NCI-H1105 treated with DMSO at 0.1 percent for 48 hours (cell line): ENCODE results near the gene RAPSN.

ENCODE experiments used
- DNase-seq: peaks from one replicate; lab custom pipeline; 2025; lab: John Stamatoyannopoulos, UW

Gene RAPSN

DNA sequence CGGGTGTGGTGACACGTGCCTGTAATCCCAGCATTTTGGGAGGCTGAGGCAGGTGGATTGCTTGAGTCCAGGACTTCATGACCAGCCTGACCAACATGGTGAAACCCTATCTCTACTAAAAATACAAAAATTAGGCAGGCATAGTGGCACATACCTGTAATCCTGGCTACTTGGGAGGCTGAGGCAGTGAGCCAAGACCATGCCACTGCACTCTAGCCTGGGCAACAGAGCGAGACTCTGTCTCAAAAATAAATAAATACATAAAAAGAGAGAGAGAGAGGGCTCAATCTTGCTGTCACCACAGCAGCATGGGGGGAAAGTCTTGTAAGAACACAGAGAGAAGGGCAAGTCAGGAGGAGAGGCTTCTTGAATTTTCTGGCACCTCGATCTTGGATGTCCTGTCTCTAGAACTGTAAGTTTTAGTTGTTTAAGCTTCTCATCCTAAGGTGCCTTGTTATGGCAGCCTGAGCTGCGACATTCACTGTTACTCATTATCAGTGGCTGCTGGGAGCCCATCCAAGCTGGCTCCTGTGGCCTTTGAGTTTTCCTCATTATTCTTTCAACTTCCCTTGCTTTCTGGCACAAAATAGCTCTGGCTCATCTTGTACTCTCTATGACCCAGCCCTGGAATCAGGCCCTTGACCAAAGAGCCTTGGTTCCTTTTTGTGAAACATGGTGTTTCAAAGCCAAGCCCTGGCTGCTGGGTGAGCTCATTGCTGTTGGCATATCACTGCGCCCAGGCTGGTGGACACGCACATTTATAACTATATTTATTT, 14.7 kb downstream of the RAPSN start:
- no peak for DNase-seq

DNA sequence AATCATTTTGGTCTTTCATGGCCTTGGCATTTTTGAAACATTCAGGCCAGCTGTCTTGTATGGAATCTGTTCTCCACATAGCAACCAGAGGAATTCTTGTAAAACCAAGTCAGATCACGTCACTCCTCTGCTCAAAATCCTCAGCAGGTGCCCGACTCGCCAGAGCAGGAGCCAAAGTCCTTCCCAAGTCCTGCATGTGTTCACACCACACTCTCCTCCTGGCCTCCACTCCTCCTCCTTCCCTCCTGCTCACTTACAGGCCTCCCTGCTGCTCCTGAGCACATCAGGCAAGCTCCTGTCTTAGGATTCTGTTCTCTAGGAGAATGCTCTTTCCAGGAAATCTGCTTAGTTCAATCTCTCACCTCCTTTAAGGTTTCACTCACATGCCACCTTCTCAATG, 15.8 kb downstream of the RAPSN start:
- no peak for DNase-seq

DNA sequence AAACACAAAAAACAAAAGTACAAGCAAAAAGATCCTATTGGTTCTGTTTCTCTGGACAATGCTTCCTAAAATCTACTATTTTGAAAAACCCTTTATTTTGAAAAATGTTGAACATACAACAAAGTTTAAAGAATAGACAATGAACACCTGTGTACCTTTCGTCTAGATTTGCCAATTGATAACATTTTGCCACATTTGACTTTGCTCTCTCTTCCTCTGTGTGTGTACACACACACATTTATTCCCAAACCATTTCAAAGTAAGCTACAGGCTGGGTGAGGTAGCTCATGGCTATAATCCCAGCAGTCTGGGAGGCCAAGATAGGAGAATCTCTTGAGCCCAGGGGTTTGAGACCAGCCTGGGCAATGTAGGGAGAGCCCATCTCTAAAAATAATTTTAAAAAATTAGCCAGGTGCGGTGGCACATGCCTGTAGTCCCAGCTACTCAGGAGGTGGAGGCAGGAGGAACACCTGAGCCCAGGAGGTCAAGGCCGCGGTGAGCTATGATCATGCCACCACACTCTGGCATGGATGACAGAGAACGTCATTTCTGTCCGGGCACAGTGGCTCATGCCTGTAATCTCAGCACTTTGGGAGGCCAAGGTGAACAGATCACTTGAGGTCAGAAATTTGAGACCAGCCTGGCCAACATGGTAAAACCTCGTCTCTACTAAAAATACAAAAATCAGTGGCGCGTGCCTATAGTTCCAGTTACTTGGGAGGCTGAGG, 17.4 kb downstream of the RAPSN start:
- DNase-seq = no peak

DNA sequence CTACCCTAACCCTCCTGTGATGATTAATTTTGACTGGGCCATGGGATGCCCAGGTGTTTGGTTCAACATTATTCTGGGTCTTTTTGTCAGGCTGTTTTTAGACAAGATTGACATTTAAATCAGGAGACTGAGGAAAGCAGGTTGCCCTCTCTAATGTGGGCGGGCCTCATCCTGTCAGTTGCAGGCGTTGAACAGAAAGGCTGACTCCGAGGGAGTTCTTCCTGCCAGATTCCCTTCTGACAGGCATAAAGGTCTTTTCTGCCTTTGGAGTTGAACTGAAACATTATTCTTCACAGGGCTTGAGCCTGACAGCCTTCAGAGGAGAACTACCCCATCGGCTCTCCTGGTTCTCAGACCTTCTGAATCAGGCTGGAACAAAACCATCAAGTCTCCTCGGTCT, 18.4 kb downstream of the RAPSN start:
- no peak for DNase-seq

DNA sequence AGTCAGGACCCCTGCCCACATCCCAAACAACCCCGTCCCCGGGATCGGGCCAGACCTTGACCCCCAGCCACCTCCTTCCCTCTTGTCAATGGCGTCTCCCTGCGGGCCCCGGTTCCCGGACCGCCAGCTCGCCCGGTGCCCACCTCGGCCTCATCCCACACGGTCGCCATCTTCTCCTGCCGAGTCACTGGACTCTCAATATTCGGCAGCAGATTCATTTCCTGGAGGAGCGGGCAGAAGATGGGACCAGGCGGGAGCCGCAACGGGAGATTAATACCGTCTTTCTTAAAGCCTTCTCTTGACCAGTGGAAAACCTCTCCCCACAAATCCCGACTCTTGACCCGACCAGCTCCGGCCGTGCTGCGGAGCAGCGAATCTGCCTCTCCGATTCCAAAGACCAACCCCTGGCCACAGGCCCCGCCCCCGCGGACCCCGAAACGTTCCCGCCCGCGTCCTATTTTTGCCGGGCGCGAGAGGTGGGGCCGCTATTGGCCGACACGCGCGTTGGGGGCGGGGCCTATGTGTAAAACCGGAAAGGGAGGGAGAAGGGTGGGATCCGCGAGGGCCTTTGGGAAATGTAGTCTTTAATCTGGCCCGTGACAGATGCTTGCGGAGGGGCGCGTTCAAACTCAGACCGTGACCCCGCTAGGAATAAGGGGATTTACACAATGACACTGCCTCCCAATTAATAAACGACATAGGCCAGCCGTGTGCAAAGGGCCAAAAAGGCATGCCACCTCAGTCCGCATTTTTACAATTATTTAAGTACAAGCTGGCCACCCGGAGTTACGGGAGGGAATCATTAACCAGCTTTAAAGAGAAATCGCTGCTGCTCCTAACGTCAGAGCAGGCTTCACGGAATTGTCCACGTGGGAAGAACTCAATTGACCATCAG, 22.6 kb downstream of the RAPSN start, which contains the start of gene PSMC3:
PSMC3 (minus strand) TSS at position 378 of the 895 bp plus-strand sequence; CDS start at position 218, 160 bp downstream.
- DNase-seq = peak; percentile 96

DNA sequence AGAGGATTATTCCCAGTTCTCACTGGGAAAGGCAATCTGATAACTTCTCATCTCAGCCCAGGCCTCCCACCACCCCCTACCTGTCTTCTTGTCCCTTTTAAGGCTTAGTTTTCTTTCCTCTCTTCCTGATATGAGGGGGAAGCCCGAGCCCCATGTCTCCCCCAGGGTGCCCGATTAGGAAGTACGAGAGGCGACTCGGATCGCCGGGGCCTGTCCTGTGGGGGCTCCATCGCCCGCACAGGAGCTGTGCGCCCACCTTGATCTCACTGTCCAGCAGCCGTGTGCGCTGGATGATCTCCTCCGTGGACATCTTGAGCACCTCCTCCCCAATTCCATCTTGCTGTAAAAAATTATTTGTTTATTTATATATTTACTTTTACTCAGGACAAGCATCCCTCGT, 23.3 kb downstream of the RAPSN start:
- DNase-seq = no peak

DNA sequence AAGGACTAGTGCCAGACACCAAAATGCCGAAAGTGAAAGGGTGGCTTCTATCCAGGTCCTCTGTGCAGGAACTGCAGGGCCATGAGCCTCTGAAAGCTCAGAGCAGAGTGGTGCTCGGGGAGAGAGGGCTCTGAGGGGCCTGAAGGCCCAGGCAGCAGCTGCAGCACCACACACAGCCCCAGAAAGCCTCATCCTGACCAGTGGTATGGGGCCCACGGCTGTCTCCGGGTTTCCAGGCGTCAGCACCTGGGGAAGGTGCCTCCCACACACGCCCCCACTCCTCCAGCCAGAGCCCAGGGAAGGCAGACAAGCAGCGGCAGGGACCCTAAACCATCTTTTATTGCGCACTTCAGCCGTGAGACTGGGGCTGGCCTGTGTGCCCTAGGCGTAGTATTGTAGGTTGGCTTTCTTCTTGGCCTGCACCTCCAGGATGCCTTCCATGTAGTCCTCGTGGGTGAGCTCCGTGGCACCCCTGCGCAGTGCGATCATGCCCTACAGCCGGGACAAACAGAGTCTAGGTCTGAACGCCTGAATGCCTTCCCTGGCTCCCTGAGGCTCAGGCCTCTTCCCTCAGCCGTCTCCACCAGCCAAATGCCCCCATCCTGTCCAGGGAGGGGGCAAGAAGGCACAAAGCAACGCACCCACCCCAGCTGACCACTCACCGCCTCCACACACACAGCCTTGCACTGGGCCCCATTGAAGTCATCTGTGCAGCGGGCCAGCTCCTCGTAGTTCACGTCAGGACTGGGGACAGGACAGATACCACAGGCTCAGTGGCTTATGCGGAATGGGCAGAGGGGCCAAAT, 30.3 kb downstream of the RAPSN start:
- no peak for DNase-seq

DNA sequence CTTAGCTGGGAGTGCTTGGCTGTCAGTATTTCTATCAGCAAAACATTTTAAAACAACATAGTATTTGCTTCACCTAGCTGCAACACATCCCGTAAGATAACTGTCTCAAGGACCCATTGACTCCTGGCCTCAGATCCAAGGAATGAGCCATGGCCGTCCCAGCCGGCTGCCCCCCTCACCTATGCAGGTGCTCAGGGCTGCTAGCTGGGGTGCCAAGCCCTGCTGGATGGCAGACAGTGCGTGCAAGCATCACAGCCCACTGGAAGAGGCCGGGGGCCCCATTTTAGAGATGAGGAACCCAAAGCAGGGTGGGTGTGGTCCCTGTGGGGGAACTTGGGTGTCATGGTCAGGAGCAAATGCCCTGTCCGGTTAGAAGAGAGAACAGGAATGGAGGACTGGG, 31.2 kb downstream of the RAPSN start:
- DNase-seq = no peak

DNA sequence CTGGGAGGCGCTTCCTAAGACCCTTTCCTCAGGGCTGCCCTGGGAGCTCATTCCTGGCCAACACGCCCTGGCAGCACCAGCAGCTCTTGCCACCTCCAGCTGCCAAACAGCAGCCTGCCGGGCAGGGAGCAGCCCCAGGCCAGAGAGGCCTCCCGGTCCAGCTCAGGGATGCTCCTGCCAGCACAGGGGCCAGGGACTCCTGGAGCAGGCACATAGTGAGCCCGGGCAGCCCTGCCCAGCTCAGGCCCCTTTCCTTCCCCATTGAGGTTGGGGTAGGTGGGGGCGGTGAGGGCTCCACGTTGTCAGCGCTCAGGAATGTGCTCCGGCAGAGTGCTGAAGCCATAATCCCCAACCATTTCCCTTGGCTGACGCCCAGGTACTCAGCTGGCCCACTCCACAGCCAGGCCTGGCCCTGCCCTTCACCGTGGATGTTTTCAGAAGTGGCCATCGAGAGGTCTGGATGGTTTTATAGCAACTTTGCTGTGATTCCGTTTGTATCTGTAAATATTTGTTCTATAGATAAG, 32.9 kb downstream of the RAPSN start:
- peak; percentile 52 for DNase-seq

DNA sequence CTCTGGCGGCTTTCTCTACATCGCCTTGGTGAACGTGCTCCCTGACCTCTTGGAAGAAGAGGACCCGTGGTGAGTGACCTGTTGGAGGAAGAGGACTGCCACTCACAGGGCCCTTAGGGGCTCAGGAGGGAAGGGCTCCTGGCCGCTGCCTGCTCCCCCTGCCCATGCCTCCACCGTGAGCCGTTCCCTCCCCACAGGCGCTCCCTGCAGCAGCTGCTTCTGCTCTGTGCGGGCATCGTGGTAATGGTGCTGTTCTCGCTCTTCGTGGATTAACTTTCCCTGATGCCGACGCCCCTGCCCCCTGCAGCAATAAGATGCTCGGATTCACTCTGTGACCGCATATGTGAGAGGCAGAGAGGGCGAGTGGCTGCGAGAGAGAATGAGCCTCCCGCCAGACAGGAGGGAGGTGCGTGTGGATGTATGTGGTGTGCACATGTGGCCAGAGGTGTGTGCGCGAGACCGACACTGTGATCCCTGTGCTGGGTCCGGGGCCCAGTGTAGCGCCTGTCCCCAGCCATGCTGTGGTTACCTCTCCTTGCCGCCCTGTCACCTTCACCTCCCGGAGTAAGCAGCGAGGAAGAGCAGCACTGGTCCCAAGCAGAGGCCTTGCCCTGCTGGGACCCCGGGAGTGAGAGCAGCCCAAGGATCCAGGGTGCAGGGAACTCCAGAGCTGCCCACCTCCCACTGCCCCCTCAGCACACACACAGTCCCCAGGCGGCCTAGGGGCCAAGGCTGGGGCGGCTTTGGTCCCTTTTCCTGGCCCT, 33.7 kb downstream of the RAPSN start:
- DNase-seq = no peak

DNA sequence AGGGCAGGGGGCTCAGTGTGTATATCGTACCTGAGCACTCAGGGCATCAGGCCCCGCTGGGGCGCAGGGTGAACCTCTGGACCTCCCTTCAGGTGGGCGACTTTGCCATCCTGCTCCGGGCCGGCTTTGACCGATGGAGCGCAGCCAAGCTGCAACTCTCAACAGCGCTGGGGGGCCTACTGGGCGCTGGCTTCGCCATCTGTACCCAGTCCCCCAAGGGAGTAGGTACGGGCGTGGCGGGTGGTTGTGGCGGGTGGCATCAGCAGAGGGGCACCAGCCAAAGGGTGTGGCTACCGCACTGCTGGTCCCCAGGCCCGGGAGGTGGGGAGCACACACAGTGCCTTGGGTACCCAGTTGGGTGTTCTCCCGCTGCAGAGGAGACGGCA, 34.3 kb downstream of the RAPSN start:
- DNase-seq = no peak

DNA sequence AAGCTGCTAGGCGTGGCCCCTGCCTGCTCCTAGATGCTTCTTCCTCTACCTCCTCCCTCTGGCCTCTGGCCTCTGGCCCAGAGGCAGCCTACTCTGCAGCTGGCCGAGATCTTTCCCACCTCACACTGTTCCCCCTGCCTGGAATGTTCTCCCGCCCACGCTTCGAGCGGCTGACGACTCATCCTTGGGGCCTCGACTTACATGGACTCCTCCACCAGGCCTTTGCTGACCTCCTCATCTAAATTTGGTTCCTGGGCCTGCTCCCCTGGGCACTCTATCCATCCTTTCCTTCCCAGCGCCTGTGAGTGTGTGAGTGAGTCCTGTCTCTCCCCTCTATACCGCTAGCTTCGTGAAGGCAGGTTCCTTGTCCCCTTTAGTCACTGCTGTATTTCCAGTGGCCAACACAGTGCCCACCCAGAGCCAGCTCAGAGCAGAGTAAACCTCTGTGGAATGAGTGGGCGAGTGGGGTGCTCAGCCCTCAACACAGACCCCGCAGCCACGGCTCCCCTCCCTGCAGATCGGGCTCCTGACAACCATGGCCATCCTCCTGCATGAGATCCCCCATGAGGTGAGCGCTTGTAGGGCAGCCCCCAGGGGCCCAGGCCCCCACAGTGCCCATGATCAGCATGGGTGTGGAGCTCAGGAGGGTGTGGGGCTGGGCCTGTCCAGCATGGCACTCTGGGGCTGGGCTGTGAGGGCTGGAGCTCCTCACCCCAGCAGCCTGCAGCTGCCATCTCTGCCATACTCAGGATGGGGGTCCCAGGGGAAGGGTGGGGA, 34.8 kb downstream of the RAPSN start:
- no peak for DNase-seq

DNA sequence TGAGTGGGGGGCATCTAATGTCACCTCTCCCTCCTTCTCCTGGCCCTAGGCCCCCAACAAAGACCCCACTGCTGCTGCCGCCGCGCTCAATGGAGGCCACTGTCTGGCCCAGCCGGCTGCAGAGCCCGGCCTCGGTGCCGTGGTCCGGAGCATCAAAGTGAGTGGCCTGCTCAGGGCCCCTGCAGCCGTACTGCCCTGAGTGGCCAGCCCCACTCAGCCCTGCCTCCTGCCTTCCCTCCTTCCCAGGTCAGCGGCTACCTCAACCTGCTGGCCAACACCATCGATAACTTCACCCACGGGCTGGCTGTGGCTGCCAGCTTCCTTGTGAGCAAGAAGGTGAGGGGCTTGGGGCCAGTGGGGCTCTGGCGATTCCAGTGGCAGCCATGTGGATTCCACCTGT, 35.6 kb downstream of the RAPSN start:
- DNase-seq = no peak

DNA sequence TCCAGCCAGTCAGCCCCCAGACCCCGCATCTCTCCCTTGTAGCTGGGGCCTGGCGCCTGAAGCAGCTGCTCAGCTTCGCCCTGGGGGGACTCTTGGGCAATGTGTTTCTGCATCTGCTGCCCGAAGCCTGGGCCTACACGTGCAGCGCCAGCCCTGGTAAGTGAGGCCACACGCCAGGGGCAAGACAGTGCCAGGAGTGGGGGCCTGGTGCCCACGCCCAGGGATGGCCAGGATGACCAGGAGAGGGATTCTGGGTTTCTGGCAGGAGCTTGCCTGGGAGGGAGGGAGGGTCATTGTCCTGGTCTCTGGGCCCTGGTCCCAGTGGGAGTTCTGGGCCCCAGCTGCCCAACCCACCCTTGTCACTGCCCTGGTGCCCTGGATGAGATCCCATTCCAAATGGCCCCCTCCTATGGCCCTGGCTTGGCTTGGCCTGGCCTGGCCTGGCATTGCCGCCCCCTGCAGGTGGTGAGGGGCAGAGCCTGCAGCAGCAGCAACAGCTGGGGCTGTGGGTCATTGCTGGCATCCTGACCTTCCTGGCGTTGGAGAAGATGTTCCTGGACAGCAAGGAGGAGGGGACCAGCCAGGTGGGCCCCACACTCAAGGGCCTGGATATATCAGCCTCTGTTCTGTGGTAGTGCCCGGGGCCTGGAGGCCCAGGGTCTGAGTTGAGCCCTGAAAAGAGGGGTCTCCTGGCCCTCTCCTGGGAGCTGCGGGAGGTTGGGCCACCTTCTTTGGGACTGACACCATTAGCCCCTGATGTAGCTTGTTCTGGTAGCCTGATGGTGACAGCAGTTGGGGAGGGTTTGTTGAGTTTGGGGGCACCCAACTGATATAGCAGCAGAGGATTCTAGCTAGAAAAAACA, 36.8 kb downstream of the RAPSN start:
- DNase-seq = no peak

DNA sequence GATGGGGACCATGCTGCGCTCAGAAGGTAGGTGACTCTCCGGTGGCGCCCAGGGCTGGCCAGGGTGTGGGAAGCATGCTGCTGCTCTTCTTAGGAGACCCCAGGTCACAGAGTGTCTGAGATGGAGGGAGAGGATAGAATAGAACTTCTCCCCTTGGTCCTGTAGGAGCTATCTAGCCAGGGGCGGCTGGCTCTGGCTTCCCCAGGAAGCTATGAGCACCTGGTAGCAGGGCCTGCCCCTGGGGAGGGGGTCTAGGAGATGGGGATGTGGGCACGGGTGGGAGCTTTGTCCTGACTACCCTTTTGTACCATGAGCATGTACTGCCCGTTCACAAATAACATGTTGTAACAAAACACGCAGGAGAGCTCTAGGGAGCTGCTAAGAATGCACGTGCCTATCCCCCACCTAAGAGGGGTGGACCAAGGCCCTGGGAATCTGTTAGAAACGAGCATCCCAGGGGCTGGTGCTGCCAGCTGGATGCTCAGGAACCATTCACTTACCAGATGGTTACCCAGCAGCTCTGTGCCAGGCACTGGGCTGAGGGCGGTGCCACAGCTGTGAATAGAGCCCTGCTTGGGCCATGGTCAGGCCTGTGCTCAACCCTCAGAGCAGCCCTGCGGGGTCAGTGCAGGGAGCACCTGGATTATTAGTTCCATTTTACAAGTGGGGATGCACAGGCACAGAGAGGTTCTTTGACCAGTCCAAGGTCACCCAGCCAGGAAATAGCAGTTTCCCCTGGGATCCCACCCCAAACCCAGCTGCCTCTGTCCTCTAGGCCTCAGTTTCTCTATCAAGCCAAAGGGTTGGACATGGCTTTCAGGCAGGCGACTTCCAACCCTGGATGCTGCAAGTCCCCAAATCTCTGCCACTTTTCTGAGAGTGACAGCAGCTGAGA, 38.3 kb downstream of the RAPSN start:
- DNase-seq = no peak

DNA sequence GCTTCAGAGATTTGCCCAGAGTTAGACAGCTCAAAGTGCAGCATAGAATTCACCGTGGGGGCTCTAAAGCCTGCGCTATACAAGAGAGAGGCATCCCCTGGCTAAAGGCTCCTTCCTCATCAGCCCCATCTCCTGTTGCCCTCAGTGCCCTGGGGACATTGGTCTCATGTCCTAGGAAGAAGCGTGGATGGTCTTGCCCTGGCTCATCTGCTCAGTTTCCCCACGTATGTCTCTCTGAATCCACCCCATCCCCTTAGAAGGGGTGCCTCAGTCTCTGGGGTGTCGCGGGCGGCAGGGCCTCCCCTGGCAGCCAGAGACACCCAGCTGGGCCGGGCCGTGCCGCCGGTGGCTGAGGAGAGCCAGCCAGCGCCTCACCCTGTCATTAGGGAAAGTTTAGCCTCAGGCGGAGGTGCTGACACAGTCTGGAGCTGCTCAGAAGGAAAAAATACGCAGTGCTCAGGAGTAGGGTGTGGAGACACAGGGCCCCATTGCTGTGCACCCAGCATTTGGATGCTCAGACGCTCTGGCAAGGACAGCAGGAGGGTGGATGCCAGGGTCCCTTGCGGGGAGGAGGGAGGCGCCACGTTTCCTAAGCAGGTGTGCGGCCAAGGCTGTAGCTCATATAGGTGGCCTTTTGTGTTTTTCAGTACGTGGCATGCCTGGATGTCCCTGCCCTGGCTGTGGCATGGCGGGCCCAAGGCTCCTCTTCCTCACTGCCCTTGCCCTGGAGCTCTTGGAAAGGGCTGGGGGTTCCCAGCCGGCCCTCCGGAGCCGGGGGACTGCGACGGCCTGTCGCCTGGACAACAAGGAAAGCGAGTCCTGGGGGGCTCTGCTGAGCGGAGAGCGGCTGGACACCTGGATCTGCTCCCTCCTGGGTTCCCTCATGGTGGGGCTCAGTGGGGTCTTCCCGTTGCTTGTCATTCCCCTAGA, 39.2 kb downstream of the RAPSN start:
- no peak for DNase-seq
